Endothelial cell (in vitro differentiated cells): ENCODE results near the gene PPM1H. TPM values are rescaled to one million over a fixed set of nuclear protein-coding genes. Genes with fewer than 3 reads are reported as not detected.
A peak's percentile ranks its signal among the peaks of the same experiment; 100 is the strongest.

Experiments used
- DNase-seq: peaks from one replicate; pipeline ENCODE4 v3.0.0; 2021; ENCODE audit warnings: low spot score
- H3K27ac Mint-ChIP-seq: one replicate; pipeline ENCODE4 v1.8.0; 2021; ENCODE audit warnings: mixed read lengths, inconsistent platforms; ENCODE audit not compliant: unreplicated experiment
- H3K27me3 Mint-ChIP-seq: one replicate; pipeline ENCODE4 v1.8.0; 2021; ENCODE audit warnings: mild to moderate bottlenecking, moderate library complexity, mixed read lengths, inconsistent platforms; ENCODE audit not compliant: unreplicated experiment
- H3K36me3 Mint-ChIP-seq: one replicate; pipeline ENCODE4 v1.8.0; 2021; ENCODE audit warnings: mild to moderate bottlenecking, low read depth, mixed read lengths, inconsistent platforms; ENCODE audit not compliant: unreplicated experiment
- H3K4me1 Mint-ChIP-seq: one replicate; pipeline ENCODE4 v1.8.0; 2021; ENCODE audit warnings: mild to moderate bottlenecking, mixed read lengths, inconsistent platforms; ENCODE audit not compliant: unreplicated experiment
- H3K4me3 Mint-ChIP-seq: one replicate; pipeline ENCODE4 v1.8.0; 2021; ENCODE audit warnings: mild to moderate bottlenecking, mixed read lengths, inconsistent platforms; ENCODE audit not compliant: unreplicated experiment
- H3K9me3 Mint-ChIP-seq: one replicate; pipeline ENCODE4 v1.8.0; 2021; ENCODE audit warnings: mixed read lengths, inconsistent platforms; ENCODE audit not compliant: unreplicated experiment
- CTCF ChIP-seq: fragments of 200-600 bp; sonication (generic); IDR thresholded peaks from one replicate; pipeline ENCODE4 v1.5.0; 2021; ENCODE audit warnings: antibody characterized with exemption; ENCODE audit not compliant: unreplicated experiment
- long read RNA-seq: library from polyadenylated mRNA; unstranded; transcript quantifications from one replicate; pipeline ENCODE4 v2.0.0, GENCODE V29; 2020; ENCODE audit not compliant: unreplicated experiment
- total RNA-seq: library from RNA; stranded (reverse); fragmentation: NEBNext Ultra II Directional; extraction: Animal tissue kit (Norgen Biotek cat#: 25700); gene quantifications from one replicate; pipeline ENCODE4 v1.2.1, GENCODE V29; 2021; ENCODE audit not compliant: unreplicated experiment

PPM1H gene
- total RNA-seq, result 71.8 TPM
- long read RNA-seq, full-length matches to known transcripts, result 3 of 17 reads
- long read RNA-seq, partial matches to known transcripts, result 6 of 17 reads
- long read RNA-seq, other reads (novel, unspliced or antisense), result 8 of 17 reads

- Mint-ChIP-seq H3K4me1 (peaks cover 33% of the 10 kb centered on the region), H3K27me3 (peaks cover 7% of the 10 kb centered on the region), H3K4me3 (peak within 1 kb of the TSS; percentile 100), H3K36me3 (peaks cover 5% of the 10 kb centered on the region), H3K9me3 (no peaks in the 10 kb centered on the region), H3K27ac (peak within 1 kb of the TSS; percentile 94)
- peak; percentile 88 for DNase-seq
- peak; percentile 81 for TF ChIP-seq CTCF
Observed at GRCh38 chr12:62934799-62935674, at the start of gene PPM1H. TSS of gene PPM1H (minus strand) at chr12:62935150. CDS start at chr12:62934736, 414 bp downstream.

GRCh38 chr12:62983594-62983993 lies 48.6 kb upstream of the PPM1H start:
- H3K9me3 Mint-ChIP-seq, result no peaks in the 10 kb centered on the region
- TF ChIP-seq CTCF, result no peak
- no peak overlapping the region for H3K27ac Mint-ChIP-seq
- no peaks in the 10 kb centered on the region for H3K36me3 Mint-ChIP-seq
- H3K4me3 Mint-ChIP-seq, result no peak overlapping the region
- no peaks in the 10 kb centered on the region for H3K27me3 Mint-ChIP-seq
- peak; percentile 8 for DNase-seq
- no peaks in the 10 kb centered on the region for H3K4me1 Mint-ChIP-seq

- DNase-seq, result no peak
- H3K9me3 Mint-ChIP-seq, result no peaks in the 10 kb centered on the region
- no peaks in the 10 kb centered on the region for H3K36me3 Mint-ChIP-seq
- H3K27ac Mint-ChIP-seq, result no peak overlapping the region
- TF ChIP-seq CTCF, result no peak
- H3K4me3 Mint-ChIP-seq, result no peak overlapping the region
- no peaks in the 10 kb centered on the region for H3K4me1 Mint-ChIP-seq
- no peaks in the 10 kb centered on the region for H3K27me3 Mint-ChIP-seq
Observed at GRCh38 chr12:62978768-62979167, 43.8 kb upstream of the PPM1H start.

- Mint-ChIP-seq H3K27ac (no peak overlapping the region), H3K27me3 (no peaks in the 10 kb centered on the region), H3K36me3 (no peaks in the 10 kb centered on the region), H3K4me1 (no peaks in the 10 kb centered on the region), H3K4me3 (no peak overlapping the region), H3K9me3 (no peaks in the 10 kb centered on the region)
- DNase-seq, result no peak
- TF ChIP-seq CTCF, result no peak
Observed at GRCh38 chr12:62977883-62978282, 42.9 kb upstream of the PPM1H start.

- no peaks in the 10 kb centered on the region for H3K27me3 Mint-ChIP-seq
- no peaks in the 10 kb centered on the region for H3K9me3 Mint-ChIP-seq
- H3K36me3 Mint-ChIP-seq, result no peaks in the 10 kb centered on the region
- H3K4me1 Mint-ChIP-seq, result no peaks in the 10 kb centered on the region
- H3K4me3 Mint-ChIP-seq, result no peak overlapping the region
- no peak for TF ChIP-seq CTCF
- no peak for DNase-seq
- H3K27ac Mint-ChIP-seq, result no peak overlapping the region
Observed at GRCh38 chr12:62977418-62977817, 42.5 kb upstream of the PPM1H start.
